Liver (tissue), 3 donors: ENCODE results near the gene CHRNA4.

Experiments
- EGR1 ChIP-seq, 2 donors: IDR thresholded peaks; 2 replicates each; pipeline ENCODE4 v1.6.1; 2016 to 2018; ENCODE audit warnings: antibody characterized with exemption in 2 of 2, low read depth in 2 of 2
- FOXA1 ChIP-seq: IDR thresholded peaks from 2 replicates; pipeline ENCODE4 v1.6.1; 2016; ENCODE audit warnings: antibody characterized with exemption
- GABPA ChIP-seq, 2 donors: IDR thresholded peaks in 1 of 2; conservative IDR thresholded peaks in 1 of 2; 2 replicates each; pipeline ENCODE4 v1.6.1; 2016; ENCODE audit warnings: antibody characterized with exemption in 2 of 2, mild to moderate bottlenecking in 1 of 2, moderate library complexity in 1 of 2
- JUND ChIP-seq, 2 donors: IDR thresholded peaks; 2 replicates each; pipeline ENCODE4 v1.6.1; 2016; ENCODE audit warnings: antibody characterized with exemption in 2 of 2
- RAD21 ChIP-seq, 2 donors: IDR thresholded peaks; 2 replicates each; pipeline ENCODE4 v1.6.1; 2016; ENCODE audit warnings: antibody characterized with exemption in 2 of 2, mild to moderate bottlenecking in 2 of 2
- SP1 ChIP-seq: IDR thresholded peaks from 2 replicates; pipeline ENCODE4 v1.6.1; 2018; ENCODE audit warnings: antibody characterized with exemption, mild to moderate bottlenecking
- TAF1 ChIP-seq: conservative IDR thresholded peaks from 2 replicates; pipeline ENCODE4 v1.6.1; 2016; ENCODE audit warnings: antibody characterized with exemption, mild to moderate bottlenecking
- YY1 ChIP-seq: IDR thresholded peaks from 2 replicates; pipeline ENCODE4 v1.6.1; 2016; ENCODE audit warnings: antibody characterized with exemption, mild to moderate bottlenecking
- TF ChIP-seq, protein P1 (sequence below): fragments of 150-350 bp; IDR thresholded peaks from 2 replicates; pipeline ENCODE4 v1.5.1; 2017; ENCODE audit warnings: improper control_type of control experiment, low read depth, low read length; ENCODE audit not compliant: missing input control
- TF ChIP-seq, protein P2 (sequence below): IDR thresholded peaks from 2 replicates; pipeline ENCODE4 v1.6.1; 2016; ENCODE audit warnings: antibody characterized with exemption
- TF ChIP-seq, protein P3 (sequence below): IDR thresholded peaks from 2 replicates; pipeline ENCODE4 v1.6.1; 2016; ENCODE audit warnings: antibody characterized with exemption
- TF ChIP-seq, protein P4 (sequence below): IDR thresholded peaks from 2 replicates; pipeline ENCODE4 v1.6.1; 2016; ENCODE audit warnings: antibody characterized with exemption, mild to moderate bottlenecking
- donor health status: healthy.
- donor health status: healthy.

- TF ChIP-seq, protein P1, sequence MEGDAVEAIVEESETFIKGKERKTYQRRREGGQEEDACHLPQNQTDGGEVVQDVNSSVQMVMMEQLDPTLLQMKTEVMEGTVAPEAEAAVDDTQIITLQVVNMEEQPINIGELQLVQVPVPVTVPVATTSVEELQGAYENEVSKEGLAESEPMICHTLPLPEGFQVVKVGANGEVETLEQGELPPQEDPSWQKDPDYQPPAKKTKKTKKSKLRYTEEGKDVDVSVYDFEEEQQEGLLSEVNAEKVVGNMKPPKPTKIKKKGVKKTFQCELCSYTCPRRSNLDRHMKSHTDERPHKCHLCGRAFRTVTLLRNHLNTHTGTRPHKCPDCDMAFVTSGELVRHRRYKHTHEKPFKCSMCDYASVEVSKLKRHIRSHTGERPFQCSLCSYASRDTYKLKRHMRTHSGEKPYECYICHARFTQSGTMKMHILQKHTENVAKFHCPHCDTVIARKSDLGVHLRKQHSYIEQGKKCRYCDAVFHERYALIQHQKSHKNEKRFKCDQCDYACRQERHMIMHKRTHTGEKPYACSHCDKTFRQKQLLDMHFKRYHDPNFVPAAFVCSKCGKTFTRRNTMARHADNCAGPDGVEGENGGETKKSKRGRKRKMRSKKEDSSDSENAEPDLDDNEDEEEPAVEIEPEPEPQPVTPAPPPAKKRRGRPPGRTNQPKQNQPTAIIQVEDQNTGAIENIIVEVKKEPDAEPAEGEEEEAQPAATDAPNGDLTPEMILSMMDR, result no peak
- TF ChIP-seq FOXA1 (no peak), TAF1 (no peak), EGR1 (IDR thresholded peaks at IDR 0.05; ENCODE audit: low read depth in 2 of 2) (no peak), RAD21 (IDR thresholded peaks at IDR 0.05) (no peak), SP1 (no peak), YY1 (no peak), GABPA (IDR thresholded peaks at IDR 0.05 in 1 of 2, conservative IDR thresholded peaks at IDR 0.05 in 1 of 2) (no peak), JUND (IDR thresholded peaks at IDR 0.05) (no peak)
- TF ChIP-seq, protein P2, sequence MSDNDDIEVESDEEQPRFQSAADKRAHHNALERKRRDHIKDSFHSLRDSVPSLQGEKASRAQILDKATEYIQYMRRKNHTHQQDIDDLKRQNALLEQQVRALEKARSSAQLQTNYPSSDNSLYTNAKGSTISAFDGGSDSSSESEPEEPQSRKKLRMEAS, result no peak
- TF ChIP-seq, protein P3, sequence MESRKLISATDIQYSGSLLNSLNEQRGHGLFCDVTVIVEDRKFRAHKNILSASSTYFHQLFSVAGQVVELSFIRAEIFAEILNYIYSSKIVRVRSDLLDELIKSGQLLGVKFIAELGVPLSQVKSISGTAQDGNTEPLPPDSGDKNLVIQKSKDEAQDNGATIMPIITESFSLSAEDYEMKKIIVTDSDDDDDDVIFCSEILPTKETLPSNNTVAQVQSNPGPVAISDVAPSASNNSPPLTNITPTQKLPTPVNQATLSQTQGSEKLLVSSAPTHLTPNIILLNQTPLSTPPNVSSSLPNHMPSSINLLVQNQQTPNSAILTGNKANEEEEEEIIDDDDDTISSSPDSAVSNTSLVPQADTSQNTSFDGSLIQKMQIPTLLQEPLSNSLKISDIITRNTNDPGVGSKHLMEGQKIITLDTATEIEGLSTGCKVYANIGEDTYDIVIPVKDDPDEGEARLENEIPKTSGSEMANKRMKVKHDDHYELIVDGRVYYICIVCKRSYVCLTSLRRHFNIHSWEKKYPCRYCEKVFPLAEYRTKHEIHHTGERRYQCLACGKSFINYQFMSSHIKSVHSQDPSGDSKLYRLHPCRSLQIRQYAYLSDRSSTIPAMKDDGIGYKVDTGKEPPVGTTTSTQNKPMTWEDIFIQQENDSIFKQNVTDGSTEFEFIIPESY, result no peak
- TF ChIP-seq, protein P4, sequence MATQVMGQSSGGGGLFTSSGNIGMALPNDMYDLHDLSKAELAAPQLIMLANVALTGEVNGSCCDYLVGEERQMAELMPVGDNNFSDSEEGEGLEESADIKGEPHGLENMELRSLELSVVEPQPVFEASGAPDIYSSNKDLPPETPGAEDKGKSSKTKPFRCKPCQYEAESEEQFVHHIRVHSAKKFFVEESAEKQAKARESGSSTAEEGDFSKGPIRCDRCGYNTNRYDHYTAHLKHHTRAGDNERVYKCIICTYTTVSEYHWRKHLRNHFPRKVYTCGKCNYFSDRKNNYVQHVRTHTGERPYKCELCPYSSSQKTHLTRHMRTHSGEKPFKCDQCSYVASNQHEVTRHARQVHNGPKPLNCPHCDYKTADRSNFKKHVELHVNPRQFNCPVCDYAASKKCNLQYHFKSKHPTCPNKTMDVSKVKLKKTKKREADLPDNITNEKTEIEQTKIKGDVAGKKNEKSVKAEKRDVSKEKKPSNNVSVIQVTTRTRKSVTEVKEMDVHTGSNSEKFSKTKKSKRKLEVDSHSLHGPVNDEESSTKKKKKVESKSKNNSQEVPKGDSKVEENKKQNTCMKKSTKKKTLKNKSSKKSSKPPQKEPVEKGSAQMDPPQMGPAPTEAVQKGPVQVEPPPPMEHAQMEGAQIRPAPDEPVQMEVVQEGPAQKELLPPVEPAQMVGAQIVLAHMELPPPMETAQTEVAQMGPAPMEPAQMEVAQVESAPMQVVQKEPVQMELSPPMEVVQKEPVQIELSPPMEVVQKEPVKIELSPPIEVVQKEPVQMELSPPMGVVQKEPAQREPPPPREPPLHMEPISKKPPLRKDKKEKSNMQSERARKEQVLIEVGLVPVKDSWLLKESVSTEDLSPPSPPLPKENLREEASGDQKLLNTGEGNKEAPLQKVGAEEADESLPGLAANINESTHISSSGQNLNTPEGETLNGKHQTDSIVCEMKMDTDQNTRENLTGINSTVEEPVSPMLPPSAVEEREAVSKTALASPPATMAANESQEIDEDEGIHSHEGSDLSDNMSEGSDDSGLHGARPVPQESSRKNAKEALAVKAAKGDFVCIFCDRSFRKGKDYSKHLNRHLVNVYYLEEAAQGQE, result no peak
Observed at GRCh38 chr20:63312273-63312672, 48.9 kb downstream of the CHRNA4 start.
